ENCODE measurements around the gene ETS2. TPM values are rescaled to one million over a fixed set of nuclear protein-coding genes. Genes with fewer than 3 reads are reported as not detected.
A peak's percentile ranks its signal among the peaks of the same experiment; 100 is the strongest.

The ETS2 gene
- total RNA-seq: 10 to 100 TPM; 28.1 to 29.7 TPM

GRCh38 chr21:38805328-38806152 is at the start of gene ETS2:
Gene ETS2 (plus strand): TSS chr21:38805929. CDS start chr21:38810035, 4,106 bp downstream.
- Mint-ChIP-seq H3K4me1 (ENCODE audit: low read depth) (peaks cover 33% of the 10 kb centered on the region), H3K27me3 (peaks cover 3% of the 10 kb centered on the region), H3K9me3 (no peaks in the 10 kb centered on the region), H3K4me3 (peak within 1 kb of the TSS; percentile 92), H3K27ac (peak within 1 kb of the TSS; percentile 91), H3K36me3 (ENCODE audit: low read depth) (peaks cover 30% of the 10 kb centered on the region)
- ChIA-PET CTCF (interaction anchor here (1.0 kb wide), 1 partner anchor 37 kb away, joined by 3 read pairs; no protein-coding TSS in a partner anchor), POLR2A (interaction anchor here (1.5 to 2.3 kb wide), 3 partner anchors 20 to 45 kb away, joined by 4 to 9 read pairs (median 6); no protein-coding TSS in a partner anchor)
- intact Hi-C loops (cut with micrococcal nuclease): loop anchor here (2.0 to 5.0 kb wide), 2 partner anchors 38 to 69 kb away; no protein-coding TSS in a partner anchor
- DNase-seq (peak; percentile 84), ATAC-seq (peak; percentile 84)
- TF ChIP-seq CTCF (IDR thresholded peaks at IDR 0.05): no peak

- Mint-ChIP-seq H3K27me3 (no peaks in the 10 kb centered on the region), H3K4me3 (no peak overlapping the region), H3K9me3 (no peaks in the 10 kb centered on the region), H3K4me1 (ENCODE audit: low read depth) (peaks cover 12% of the 10 kb centered on the region), H3K27ac (no peak overlapping the region), H3K36me3 (ENCODE audit: low read depth) (no peaks in the 10 kb centered on the region)
- intact Hi-C loops (cut with micrococcal nuclease): no loop called here
- CTCF ChIA-PET: interaction anchor here (1.2 kb wide), 1 partner anchor 381 kb away, joined by 3 read pairs; no protein-coding TSS in a partner anchor
- POLR2A ChIA-PET: no interaction called here
- DNase-seq (no peak), ATAC-seq (no peak)
- TF ChIP-seq CTCF (IDR thresholded peaks at IDR 0.05): no peak
Measured at GRCh38 chr21:38756746-38757145, 49.0 kb upstream of the ETS2 start.

- CTCF ChIA-PET: no interaction called here
- Mint-ChIP-seq H3K27ac (no peak overlapping the region), H3K27me3 (no peaks in the 10 kb centered on the region), H3K9me3 (no peaks in the 10 kb centered on the region), H3K4me1 (ENCODE audit: low read depth) (peaks cover 12% of the 10 kb centered on the region), H3K36me3 (ENCODE audit: low read depth) (no peaks in the 10 kb centered on the region), H3K4me3 (no peak overlapping the region)
- POLR2A ChIA-PET: no interaction called here
- DNase-seq (no peak), ATAC-seq (no peak)
- intact Hi-C loops (cut with micrococcal nuclease): no loop called here
- TF ChIP-seq CTCF (IDR thresholded peaks at IDR 0.05): no peak
Measured at GRCh38 chr21:38758501-38759214, 47.1 kb upstream of the ETS2 start.

- no peak overlapping the region for H3K4me3 Mint-ChIP-seq
- H3K36me3 Mint-ChIP-seq (ENCODE audit: low read depth): no peaks in the 10 kb centered on the region
- ChIA-PET CTCF (interaction anchor here (1.4 kb wide), 1 partner anchor 10 kb away, joined by 7 read pairs; no protein-coding TSS in a partner anchor), POLR2A (no interaction called here)
- H3K4me1 Mint-ChIP-seq (ENCODE audit: low read depth): peaks cover 12% of the 10 kb centered on the region
- no peak overlapping the region for H3K27ac Mint-ChIP-seq
- no peaks in the 10 kb centered on the region for H3K9me3 Mint-ChIP-seq
- no peaks in the 10 kb centered on the region for H3K27me3 Mint-ChIP-seq
- intact Hi-C loops (cut with micrococcal nuclease): no loop called here
- no peak for DNase-seq
- no peak for TF ChIP-seq CTCF (IDR thresholded peaks at IDR 0.05)
- no peak for ATAC-seq
Measured at GRCh38 chr21:38759413-38759812, 46.3 kb upstream of the ETS2 start.

All from activated CD8-positive, alpha-beta T cell treated with anti-CD3 and anti-CD28 coated beads for 36 hours (primary cell).